ENCODE data around the gene OTOG.

The OTOG gene

DNA sequence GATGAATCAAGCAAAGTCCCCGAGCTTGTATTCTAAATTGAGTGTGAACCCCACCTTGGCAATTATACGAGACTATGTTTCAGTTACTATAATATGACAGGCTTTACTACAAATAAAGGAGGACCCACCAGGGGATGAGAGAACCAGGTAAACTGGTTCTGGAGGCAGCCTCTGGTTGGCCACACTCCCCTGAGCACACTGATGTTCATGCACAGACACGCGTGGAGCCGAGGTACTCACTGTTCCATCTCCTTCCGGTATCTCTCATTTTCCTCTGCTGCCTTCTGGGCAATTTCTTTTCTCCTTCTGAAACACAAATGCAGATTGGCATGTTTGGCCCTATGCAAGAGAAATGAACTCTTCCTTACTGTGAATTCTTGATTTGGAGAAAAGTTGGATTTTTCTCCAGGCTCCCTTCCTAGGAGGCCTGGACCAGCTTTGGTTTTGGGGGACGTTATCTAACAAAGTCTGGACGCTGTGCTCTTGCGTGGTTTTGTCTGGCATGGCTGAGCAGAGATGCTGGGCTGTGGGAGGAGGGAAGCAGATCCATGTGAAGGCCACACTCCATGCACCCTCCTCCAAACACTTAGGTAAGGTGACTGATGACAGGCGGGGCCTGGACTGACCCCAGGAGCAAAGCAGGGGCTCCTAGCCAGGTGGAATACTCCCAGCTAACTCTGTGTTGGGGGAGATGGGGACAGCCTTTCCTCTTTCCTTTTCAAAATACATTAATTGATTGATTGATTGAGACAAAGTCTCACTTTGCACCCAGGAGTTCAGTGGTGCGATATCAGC lies 25.8 kb upstream of the OTOG start:
- no peak for DNase-seq

DNA sequence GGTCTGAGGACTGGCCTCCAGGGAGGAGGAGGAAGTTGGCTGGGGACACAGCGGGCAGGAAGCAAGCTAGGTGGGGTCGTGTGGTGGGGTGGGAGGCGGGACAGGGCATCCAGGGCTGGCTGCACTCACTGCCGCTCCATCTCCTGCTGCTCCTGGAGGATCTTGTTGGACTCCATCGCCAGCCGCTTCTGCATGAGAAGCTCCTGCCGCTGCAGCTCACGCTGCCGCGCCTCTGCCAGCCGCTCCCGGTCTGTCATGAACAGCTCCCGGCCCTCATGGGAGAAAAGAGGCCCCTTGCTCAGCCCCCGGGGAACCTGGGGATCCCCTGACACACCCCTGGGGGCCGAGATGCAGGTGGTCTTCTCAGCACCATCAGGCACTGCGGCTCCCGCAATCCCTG lies 24.4 kb upstream of the OTOG start:
- DNase-seq, result no peak

DNA sequence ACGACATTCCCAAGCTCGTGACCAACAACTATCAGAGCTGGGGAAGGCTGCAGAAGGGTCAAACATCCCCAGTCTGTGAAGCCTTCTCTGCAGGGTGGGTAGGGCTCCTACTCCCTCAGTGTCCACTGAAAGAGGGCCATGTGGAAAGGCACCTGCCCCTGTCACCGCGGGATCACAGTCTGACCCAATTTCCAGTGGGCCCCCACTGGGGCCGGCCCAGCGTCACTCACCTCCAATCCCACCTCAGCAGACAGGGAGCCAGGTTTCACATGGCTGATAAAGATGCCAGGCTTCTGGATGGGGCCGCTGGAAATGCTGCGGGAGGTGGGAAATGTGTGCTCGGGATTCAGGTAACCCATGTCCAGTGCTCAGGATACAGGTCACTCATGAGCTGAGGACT lies 22.8 kb upstream of the OTOG start:
- DNase-seq, result no peak

DNA sequence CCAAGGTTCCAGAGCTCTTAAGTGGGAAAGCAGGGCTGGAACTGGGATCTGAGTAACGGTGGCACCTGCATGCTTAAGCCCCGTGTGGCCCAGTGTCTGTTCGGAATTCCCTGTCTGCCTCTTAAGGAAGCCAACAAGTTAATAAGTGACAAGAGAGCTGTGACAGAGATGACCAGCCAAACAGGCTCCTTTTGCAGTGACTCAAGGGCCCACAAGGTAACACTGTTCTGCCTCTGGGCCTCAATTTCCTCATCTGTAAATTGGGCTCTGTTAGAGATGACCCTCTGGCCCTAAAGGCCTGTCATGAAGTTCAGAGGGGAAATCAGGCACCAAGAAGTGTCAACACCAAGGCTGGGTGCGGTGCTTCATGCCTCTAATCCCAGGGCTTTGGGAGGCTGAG lies 21.5 kb upstream of the OTOG start:
- DNase-seq, result no peak

DNA sequence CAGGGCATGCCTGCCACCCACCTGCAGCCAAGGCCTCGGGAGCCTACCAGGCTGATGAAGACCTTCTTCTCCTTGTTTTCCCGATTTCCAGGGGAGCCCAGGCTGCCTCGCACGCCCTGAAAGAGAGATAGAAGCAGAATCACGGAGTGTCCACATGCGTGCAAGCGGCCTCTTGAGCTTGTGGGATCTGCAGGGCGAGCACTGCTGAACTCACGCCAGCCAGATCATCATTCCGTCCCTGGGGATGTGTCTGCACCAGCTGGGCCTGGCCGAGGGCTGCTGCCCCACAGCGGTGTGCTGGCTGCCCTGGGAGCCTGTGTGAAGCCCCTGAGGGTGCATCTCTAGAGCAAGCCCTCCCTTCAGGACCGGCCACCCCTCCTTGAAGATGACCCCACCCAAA lies 20.7 kb upstream of the OTOG start:
- no peak for DNase-seq

DNA sequence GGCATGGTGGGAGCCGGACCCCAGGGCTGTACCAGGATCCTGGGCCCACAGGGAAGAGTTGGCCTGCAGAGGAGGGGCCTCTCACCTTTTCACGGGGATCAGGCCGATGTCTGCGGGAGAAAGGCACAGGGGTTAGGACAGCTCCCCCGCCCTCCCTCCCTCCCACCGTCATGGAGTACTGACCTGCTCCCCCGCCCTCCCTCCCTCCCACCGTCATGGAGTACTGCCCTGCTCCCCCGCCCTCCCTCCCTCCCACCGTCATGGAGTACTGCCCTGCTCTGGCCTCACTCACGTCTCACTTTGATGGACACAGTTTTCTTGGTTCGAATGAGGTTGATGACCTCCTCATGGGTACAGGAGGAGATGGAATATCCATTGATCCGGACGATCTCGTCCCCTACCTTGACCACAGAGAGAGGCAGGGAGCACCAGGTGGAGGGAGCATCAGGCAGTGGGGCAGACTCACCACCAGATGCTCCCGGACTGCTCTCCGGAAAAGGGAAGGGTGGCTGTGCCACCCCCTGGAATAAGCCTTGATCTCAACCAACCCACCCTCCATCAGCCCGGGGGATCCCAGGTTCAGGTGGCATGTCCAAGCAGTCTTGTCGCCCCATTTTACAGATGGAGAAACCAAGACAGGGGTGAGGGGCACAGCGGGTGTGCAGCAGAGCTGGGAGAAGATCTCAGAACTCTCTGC lies 20.0 kb upstream of the OTOG start:
- DNase-seq, result no peak

DNA sequence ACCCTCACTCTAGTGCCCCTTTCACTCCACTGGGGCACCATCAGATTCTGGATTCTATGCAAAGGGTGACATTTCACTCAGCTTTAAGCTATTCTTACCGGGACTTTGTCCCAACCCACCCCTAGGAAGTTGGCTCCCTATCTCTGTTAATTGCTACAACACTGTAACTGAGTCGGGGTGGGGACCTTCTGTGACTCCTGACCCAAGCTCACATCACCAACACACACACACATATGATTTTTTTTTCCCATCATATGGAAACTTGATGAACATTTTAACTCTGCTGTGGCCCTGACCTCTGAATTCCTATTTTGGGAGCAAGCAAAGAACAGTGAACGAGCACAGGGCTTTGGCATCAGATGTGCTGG lies 19.4 kb upstream of the OTOG start:
- no peak for DNase-seq

DNA sequence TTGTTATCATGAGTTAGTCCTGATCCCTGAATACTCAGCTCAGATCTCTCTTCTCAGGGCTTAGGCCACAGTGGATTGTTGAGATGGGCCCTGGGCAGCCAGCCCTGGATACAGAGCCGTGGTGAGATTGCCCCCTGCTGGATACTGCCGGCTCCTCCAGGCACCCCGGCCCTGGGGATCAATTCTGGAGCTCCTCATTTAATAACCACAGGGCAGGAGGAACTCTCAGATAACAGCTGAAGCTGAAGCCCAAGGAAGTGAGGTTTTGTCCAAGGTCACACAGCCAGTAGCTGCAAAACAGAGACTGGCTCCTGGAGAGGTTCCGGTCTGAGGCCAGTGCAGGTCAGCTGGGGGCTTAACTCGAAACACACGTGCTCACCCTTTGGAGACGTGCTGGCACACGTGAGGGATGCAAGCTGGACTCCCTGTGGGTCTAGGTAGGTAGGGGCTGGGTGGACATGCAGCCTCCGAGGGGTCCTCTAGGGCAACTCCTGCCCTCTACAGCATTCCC lies 18.8 kb upstream of the OTOG start:
- DNase-seq, result peak; percentile 11

DNA sequence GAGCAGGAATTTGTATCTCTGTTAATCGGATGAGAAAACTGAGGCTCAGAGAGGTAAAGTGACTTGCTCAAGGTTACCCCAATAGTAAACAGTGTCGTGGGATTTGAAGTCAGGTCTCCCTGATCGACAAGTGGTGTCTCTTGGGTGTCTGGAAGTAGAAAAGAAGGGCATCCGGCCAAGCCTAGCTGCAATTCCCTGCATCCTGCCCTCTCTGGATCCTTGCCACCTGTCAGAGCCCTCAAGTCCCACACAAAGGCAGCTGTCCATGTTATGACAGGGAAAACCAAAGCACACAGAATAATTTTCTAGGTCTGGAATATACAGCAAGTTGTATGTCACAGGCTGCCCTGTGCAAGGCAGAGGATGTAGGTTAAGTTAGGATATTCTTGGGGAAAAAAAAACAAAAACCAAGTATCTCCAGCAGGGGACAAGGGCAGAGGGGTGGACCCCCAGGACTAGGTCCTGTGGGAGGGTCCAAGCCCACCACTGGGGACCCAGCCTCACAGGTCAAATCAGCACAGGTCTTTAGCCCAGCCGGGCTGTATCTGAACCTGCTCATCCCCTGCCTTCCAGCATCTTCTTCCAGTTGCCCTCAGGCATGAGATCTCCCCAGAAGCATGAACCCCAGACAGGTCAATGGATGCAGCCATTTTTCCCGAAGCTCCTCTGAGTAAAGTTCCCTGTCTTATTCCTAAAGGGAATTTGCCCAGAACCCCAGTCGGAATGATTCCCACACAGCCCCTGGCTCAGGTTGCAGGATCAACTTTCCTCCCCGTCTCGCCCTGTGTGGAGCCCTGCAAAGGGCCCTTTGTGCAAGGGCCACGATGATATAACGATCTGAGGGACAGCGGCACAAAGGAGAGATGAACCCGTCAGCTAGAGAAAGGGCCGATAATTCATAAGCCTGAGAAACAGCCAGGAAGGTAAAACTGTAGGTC lies 17.9 kb upstream of the OTOG start:
- no peak for DNase-seq

DNA sequence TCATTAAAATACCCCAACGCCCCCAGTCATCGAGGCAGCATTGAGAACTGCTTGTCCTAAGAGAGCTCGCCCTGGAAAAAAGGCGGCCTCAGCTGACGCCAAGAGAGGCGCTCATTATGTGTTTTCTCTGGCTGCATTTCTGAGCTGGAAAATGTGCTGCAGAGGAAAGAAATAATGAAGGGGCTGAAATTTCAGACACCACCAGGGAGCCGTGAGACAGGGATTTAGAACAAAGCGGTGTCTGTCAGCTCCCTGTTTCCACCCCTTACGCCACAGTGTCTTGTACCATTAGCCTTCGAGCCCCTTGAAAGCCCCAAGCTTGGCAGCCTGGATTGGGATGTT lies 17.2 kb upstream of the OTOG start:
- no peak for DNase-seq

DNA sequence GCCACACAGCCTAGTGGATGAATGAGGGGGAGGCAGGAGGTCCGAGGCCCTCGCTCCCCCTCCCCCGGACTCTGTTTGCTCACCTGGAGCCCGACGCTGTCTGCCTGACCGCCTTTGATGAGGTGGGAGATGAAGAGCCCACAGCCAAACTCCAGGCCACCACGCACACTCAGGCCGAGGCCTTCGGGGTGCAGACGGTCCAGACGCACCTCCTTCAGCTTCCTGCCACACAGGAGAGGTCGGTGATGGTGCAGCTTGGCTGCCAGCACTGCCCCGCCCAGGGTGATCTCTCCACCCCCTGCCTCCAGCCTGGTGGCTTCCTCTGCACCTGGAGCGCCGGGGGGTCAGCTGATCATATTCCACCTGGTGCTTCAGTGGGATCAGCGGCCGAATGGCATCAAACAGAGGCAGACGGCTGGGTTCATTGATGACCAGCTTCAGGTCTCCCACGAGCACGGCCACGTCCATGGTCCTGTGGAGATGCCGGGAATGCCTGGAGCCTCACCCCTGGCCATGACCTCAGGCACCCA lies 15.9 kb upstream of the OTOG start:
- DNase-seq, result no peak

DNA sequence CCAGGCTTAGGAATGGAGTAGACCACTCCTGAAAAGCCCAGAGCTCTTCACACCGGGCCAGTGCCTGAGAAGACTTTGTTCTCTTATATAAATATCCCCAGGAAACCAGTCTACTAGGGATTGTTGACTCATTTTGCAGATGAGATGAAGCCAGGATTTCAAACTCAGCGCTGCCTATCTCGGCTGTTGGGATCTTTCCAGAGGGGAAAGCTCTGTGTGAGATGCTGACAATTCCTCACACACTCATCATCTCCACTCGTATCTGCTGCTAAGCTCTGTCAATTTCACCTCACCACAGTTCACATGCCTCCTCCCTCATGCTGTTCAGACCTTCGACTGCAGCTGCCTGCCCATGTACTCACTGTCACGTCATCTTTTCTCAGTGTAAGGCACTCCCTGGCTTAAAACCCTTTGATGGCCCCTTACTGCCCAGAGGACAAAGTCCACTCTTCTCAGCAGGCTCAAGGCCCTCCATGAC lies 15.4 kb upstream of the OTOG start:
- DNase-seq, result no peak

DNA sequence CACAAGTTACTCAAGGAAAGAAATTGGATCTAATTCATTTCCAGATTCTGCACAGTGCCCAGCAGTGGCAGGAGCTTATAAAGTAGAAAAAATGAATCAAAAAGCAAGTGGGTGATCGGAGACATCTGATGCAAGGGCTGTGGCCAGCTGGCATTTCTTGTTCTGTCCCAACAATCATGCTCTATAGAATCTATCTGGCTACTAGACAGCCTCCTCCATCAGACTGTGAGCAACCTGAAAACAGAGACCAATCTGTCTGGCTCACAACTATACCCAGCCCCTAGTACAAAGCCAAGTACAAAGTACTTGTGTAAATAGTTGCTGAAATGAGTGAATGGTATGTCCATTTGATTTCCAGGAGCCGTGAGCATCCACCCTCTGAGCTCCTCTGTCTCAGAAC lies 14.3 kb upstream of the OTOG start:
- DNase-seq, result no peak

DNA sequence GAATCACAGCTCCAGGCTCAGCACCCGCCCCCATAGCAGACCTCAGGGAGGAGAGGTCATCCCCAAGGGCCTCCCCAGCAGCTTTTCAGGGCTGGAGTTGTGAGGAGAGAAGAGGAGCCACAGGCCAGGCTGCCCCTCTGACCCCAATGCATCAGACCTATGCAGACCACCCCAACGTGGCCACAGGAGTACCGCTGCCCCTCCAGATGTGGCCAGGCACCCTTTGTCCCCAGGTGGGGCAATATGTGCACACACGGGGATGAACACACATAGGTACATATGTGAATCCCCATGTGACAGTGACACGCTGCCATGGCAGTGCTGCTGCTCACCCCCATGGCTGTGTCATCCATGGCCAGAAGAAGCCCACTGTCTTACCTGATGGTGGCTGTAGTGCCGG lies 13.7 kb upstream of the OTOG start:
- DNase-seq, result no peak

DNA sequence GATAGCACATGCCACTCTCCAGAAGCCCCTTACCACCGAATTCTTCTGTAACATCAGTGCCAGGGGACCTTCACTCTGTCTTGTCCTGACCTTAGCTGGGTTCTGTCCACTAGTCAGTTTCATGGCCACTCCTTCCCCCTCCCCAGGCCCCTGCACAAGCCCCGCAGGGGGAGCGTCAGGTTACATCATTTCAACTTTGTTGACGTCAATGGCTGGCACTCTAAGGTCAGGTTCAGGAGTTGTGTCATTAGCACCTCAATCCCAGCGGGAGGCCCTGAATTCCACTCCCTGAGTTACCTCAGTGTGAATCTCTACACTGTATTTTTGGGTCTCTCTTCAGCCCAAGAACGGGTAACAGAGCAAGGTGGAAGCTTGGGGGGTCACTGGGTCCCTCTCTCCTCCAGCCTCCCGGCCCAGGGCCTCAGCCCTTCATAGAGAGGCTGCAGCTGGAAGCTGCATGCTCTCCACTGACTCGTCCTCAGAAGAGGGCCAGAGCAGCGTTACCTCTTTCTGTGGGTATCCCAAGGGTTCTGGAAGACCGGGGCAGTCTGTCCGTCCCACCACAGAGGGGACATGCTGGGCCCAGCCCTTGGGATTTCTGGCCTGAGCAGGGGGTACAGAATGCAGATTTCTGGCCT lies 13.2 kb upstream of the OTOG start:
- DNase-seq, result no peak

DNA sequence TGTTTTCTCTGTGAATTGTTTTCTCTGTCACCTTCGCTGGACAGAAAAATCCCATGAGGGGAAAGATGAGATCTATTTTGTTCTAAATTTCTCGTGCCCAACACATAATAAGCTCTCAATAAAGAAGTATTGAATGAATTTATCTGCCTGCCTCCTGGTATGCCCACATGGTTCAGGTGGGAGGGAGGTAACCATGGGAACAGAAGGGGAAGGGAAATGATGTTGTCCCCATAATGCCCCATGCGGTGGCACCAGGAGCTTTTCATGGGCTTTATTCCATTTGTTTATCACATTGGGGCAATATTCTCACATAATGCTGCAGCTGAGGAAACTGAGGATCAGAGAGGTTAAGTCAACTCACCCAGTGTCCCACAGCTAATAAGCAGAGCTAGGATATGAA lies 11.6 kb upstream of the OTOG start:
- DNase-seq, result no peak

DNA sequence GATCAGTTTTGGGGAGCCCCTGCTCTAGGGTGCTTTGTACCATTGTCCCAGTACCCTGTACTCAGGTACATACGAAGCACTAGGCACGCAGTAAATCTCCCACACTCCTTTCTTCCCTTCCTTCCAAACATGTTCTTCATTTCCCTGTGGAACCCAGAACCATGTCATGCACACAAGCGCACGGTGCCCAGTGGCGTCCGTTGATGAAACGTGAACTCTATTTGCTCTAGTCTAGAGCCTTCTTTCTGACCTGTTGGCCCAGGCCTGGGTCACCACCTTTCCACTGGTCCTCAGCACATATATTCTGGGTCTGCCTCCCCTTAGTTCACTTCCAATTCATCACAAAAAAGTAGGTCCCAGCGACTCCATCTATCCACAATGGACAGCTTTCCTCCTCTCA lies 9.8 kb upstream of the OTOG start:
- no peak for DNase-seq

DNA sequence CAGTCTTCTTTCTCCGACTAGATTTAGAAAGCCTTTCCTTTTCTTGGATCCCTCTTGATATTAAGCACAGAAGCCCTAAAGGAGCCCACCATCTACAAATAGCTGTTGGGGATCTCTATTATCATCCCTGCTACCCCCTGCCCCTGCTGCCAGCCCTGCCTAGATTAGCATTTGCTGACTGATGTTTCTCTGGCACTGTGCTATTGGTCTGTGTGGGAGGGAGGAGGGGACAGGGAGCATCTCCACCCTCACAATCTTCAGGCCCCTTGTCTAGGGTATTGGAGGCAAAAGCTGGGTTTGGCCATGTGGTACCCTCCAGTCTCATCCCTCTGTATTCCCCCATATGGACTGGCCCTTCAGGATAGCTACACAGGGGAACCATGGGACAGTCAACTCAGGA lies 9.0 kb upstream of the OTOG start:
- no peak for DNase-seq

DNA sequence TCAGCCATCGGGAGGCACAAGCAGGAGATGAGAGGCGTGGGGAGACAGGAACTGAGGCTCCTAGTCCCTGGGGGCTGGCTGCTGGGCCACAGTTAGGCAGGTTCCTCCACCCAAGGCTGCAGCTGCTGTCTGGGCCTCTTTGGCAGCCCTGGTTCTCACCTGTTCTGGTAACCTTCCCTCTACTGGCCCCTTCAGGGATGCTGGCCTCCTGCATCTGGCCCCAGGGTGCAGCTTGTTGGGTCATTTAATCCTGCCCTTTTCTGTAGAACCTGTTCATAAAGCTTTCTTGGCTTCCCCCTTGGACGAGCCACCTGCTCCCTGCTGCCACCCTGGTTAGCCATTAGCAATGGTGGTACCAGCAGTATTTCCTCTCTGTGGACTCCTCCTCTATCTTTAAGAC lies 8.3 kb upstream of the OTOG start:
- DNase-seq, result no peak

DNA sequence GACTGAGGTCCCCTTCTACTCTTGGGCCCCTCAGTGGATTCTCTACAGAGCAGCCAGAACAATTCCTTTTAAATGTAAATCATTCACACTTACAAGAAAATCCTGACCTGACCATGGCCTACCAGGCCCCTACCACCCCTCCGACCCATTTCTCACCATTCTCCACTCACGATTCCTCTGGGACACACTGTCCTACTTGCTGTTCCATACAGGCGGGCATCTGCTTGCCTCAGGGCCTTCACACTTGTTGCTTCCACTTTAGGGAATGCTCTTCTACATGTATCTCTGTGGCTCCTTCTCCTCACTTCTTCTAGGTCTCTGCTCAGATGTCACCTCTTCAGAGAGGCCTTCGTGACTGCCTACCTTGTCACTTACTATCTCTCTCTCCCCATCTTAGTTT lies 6.3 kb upstream of the OTOG start:
- no peak for DNase-seq

DNA sequence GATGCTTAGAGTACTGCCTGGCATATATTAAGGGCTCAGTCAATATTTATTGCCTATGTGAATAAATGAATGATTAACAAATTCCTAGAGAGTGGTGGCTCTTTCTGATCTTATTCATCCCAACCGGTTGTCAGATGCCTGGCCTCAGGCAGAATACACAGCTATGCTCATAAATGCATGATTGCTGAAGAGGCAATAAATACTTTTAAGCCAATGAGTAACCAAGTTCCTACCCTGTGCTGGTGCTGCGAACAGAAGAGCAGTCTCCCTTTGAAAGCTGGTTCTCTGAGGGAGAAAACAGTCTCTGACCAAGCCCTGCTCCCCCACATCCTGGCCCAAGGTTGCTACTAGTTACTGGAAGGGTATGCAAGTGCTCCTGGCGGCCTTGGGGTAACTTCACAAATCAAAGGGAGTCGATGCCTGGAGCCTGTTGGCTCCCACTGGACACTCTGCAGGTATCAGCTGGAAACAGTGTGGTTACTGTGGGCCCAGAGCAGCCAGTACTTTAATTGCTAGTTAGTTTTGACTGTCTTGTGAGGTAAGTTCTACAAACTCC lies 5.7 kb upstream of the OTOG start:
- DNase-seq, result no peak

DNA sequence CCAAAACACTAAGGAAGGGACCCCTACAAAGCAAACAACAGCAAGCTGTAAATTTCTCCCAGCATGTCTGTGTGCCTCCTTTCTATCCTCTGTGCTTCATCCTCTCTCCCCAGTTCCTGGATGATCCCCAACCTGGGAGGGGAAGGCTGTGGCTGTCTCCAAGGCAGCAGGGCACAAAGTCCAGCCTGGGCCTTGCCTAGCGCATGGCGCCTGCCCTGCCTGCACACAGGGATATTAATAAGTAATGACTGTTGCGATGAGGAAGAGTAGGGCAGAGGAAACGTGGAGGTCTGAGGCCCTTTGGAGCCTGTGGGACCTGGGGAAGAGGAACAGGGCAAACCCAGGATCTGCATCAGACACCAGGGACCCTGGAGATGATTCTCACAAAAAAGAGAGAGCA lies 4.8 kb upstream of the OTOG start:
- DNase-seq, result no peak
